Measurements from ENCODE around the gene UBE2QL1.

- TF ChIP-seq POLR2A (IDR thresholded peaks at IDR 0.05; ENCODE audit: low read length) (no peak), GATA1 (IDR thresholded peaks at IDR 0.05; ENCODE audit: low read depth, low read length) (no peak)
Measured at GRCh38 chr5:6491196-6491918, 42.7 kb downstream of the UBE2QL1 start.
